ENCODE measurements around the gene OR12D3.

DNA sequence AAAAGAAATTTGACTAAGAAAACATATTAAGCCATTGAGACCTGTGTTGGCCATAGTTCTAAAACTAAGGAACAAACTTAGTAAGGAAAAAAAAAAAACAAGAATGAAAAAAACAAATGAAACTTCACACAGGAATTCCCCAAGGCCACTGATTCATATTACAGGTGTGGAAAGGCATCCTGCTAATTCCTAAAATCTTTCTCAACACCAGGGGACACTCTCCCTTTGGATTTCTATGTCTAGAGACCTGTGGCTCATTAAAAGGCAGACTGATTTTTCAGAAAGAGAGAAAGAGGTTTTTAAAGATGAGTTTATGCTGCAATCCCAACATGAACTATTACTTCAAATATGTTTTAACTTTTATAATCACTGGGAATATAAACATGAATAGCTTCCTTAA is 39.5 kb upstream of the OR12D3 start, which contains the start of gene OR12D1:
- TF ChIP-seq, protein P1, sequence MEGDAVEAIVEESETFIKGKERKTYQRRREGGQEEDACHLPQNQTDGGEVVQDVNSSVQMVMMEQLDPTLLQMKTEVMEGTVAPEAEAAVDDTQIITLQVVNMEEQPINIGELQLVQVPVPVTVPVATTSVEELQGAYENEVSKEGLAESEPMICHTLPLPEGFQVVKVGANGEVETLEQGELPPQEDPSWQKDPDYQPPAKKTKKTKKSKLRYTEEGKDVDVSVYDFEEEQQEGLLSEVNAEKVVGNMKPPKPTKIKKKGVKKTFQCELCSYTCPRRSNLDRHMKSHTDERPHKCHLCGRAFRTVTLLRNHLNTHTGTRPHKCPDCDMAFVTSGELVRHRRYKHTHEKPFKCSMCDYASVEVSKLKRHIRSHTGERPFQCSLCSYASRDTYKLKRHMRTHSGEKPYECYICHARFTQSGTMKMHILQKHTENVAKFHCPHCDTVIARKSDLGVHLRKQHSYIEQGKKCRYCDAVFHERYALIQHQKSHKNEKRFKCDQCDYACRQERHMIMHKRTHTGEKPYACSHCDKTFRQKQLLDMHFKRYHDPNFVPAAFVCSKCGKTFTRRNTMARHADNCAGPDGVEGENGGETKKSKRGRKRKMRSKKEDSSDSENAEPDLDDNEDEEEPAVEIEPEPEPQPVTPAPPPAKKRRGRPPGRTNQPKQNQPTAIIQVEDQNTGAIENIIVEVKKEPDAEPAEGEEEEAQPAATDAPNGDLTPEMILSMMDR (optimal IDR thresholded peaks at IDR 0.05 in 1 of 3, IDR thresholded peaks at IDR 0.05 in 1 of 3, conservative IDR thresholded peaks at IDR 0.05 in 1 of 3; ENCODE audit: extremely low read depth in 1 of 3, insufficient read depth in 2 of 3, low read length in 3 of 3), result peak in 2 of 3 experiments; percentile 47 to 54
- no peak for TF ChIP-seq EZH2 (IDR thresholded peaks at IDR 0.05; ENCODE audit: low read length)
